DMS 273 treated with DMSO at 0.1 percent for 48 hours (cell line): Measurements from ENCODE around the gene OPHN1.

ENCODE experiments used
- DNase-seq: peaks from one replicate; lab custom pipeline; 2025; lab: John Stamatoyannopoulos, UW

OPHN1 gene

DNA sequence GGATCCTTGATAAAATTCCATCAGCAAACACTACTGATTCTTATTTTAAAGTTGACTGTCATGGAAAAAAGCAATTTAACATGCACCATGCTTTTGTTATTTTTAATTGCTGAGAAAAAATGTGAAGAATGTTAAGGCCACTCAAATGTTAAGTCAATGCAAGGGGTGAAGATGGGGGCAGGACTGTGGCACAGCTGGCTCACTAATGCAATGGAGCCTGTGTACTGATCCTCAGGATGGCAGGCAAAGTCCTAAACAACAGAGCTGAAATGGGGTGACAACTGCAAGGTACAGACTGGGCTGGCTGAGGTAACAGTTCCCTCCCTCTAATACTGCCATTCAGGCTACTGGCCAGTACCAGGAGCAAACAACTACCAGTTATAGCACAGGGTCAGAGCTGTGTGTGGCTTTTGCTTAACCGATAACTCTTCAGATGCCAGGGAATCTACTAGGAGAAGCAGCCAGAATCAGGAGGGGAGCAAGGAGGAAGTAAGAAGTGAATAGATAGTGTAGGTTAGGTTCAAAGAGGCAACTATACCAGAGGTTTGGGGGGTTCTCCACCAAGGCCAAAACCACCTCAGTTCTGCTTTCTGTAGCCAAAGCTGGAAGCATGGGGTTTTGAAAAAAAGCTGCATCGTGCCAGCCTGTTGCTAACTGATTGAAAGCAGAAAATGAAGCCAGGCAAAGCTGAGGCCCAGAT is 372.6 kb downstream of the OPHN1 start:
- no peak for DNase-seq

DNA sequence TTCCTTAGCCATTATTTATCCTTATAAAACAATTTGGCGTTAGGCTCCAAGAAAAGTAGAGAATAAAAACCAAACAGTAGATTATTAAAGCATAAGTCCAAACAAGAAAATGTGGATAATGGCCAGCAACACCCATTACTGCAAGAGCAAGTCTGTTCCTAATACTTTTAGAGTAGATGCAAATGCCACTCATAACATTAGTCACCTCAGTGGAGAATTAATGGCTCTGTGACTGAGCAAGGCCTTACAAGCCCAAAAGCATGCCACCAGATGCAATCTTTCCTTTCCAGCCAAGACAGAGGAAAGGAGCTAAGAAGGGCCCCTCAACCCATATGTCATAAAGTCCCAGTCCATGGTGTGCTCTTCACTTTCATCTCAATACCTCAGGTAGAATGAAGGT is 373.8 kb downstream of the OPHN1 start:
- no peak for DNase-seq

DNA sequence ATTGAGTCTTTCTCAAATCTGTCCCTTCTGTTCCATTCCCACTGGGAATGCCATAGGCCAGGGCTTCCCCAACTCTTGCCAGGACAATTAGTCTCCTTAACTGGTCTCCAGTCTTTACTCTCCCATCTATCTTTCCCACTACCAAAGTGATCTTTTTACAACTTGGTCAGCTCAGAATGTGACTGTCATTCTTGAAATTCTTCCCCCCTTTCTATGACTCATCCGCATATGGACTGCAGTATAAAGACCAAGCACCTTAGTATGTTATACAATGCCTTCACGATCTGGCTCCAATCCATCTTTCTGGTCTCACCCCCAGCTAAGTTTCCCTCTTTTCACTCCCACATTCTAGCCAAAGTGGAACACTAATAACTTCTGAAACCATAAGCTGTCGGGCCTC is 383.8 kb downstream of the OPHN1 start:
- no peak for DNase-seq

DNA sequence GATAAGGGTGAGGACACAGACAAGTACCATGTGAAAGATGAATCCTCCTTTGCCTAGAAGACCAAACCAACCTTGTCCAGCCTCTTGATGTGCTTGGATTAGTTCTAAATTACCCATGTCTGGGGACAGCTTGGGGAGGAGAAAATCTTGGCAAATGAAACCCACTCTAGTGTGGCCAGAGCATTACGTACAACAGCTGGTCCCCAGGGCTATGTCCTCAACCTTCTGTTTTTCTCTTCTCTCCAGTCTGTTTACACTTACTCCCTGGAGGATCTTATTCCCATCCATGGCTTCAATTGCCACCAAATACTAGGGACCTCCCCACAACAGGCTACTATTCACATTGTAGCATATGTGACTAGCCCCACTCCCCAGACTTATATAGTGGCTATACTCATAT is 384.5 kb downstream of the OPHN1 start:
- DNase-seq: no peak

DNA sequence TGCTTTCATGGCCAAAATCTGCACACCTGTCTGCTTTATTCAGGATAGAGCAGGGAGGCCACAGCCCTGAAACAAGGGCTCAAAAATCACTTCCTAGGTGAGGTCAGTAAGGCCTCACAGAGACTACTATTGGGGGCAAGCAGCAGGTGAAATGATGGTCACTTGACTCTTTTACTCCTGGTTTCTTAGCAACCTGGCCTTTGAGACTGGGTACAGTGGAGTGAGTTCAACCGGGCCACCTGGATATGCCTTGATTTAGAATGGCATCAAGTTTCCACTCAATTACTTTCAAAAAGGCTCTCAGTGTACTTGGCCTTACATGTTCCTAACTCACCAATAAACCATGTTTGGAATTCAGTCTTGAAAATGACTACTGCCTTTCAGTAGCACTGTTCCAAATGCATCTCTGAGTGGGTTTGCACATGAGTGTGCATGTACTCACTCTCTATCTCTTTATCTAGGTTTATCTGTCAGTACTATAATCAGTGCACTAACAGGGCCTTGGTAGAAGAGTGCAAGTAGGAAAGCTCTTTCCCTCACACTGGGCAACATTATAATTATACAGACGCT is 388.2 kb downstream of the OPHN1 start:
- DNase-seq: no peak

DNA sequence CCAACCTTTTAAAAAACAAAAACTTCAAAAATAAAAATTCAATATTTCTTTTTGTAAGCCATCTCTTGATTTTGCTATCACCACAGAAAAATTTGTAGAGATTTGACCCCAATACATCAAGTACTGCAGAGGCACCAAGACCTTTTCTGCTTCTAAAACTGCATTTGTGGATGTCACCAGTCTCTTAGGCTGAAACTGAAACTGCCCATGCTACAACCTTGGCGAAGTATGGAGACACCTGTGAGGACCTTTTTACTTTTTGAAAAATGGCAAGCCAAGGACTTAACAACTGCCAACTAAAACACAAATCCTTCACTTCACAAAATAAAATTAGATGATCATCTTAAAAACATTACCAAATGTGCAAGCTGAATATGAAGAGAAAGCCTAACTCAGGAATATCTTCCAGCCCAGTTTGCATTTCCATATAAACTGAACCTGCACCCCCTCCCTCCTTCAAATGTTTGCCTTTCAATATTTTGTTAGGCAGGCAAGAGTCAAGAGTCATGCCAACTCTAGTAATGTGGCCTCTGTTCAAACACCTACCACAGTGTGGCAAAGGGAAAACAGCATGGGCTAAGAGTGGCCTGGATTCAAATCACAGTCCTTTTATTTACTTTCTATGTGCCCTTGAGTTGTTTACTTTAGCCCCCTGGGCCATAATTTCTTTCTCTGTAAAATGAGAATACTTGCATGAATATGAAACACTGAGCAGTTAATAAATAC is 389.4 kb downstream of the OPHN1 start:
- no peak for DNase-seq

DNA sequence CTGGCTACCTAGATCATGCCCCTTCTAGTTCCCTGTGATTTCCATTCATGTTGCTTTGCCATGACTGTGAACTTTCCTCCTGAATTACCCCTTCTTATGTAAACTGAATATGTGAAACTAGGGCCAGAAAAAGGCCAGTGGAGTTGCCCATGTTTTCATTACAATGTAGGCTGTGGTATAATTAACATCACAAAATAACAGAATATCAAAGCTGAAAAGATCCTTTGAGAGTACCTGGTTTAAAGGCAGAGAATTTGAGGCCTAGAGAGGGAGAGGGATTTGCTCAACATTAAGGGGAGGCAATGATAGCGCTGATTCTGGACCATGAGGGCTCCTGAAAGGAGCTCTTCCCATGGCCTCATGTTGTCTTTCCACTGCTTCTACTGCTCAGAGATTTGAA is 392.2 kb downstream of the OPHN1 start:
- no peak for DNase-seq

DNA sequence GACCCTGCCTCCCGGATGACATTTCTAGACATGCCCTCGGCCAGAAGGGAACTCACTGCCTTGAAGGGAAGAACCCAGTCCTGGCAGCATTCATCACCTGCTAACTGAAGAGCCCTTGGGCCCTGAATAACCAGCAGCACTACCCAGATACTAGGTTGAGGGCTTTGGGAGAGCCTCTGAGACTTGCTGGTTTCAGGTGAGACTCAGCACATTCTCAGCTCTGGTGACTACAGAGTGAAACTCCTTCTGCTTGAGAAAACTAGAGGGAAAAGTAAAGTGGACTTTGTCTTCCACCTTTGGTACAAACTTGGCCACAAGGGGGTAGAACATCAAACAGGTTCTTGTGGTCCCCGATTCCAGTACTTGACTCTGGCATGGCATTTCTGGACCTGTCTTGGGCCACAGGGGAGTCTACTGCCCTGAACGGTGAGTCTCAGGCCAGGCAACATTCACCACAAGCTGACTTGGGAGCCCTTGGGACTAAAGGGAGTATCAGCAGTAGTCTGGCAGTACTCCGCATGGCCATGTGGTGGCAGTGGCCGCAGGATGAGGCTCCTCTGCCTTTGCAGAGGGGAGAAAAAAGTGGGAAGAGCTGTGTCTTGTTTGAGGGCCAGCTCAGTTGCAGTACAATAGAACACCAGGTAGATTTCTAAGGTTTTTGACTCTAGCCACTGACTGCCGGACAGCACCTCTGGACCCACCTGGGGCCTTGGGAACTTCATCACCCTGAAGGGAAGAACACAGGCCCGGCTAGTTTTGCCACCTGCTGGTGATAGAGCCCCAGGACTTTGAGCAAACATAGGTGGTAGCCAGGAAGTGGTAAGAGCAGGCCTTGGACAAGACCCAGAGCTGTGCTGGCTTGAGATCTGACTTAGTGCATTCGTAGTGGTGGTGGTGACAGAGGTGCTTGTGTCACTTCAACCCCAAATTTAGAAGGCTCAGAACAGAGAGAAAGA is 414.8 kb downstream of the OPHN1 start:
- DNase-seq: no peak

DNA sequence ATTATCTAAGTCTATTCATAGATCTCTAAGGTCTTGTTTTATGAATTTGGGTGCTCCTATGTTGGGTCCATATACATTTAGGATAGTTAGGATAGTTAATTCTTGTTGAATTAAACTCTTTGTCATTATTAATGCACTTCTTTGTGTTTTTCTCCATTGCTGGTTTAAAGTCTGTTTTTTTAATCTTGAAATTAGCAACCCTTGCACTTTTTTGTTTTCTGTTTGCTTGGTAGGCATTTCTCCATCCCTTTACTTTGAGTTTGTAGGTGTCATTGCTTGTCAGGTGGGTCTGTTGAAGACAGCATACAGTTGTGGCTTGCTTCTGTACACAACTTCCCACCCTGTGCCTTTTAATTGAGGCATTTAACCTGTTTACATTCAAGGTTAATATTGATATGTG is 434.8 kb downstream of the OPHN1 start:
- no peak for DNase-seq
